Measurements from ENCODE around the gene CHERP.

Gene CHERP

GRCh38 chr19:16542910-16543472 is 754 bp upstream of the CHERP start:
- no peak for DNase-seq (ENCODE audit: low read depth in 2 of 2)

- DNase-seq (ENCODE audit: low read depth in 2 of 2): no peak
Measured at GRCh38 chr19:16541526-16542044, 652 bp downstream of the CHERP start.

GRCh38 chr19:16540948-16541347 is 1.3 kb downstream of the CHERP start:
- DNase-seq (ENCODE audit: low read depth in 2 of 2): no peak

GRCh38 chr19:16537111-16537510 is 5.1 kb downstream of the CHERP start:
- DNase-seq (ENCODE audit: low read depth in 2 of 2): no peak

GRCh38 chr19:16536130-16536529 is 6.1 kb downstream of the CHERP start:
- no peak for DNase-seq (ENCODE audit: low read depth in 2 of 2)

GRCh38 chr19:16535381-16535780 is 6.9 kb downstream of the CHERP start:
- DNase-seq (ENCODE audit: low read depth in 2 of 2): no peak

- no peak for DNase-seq (ENCODE audit: low read depth in 2 of 2)
Measured at GRCh38 chr19:16532440-16533234, 9.6 kb downstream of the CHERP start.

GRCh38 chr19:16531380-16531669 is 10.9 kb downstream of the CHERP start:
- DNase-seq (ENCODE audit: low read depth in 2 of 2): no peak

GRCh38 chr19:16530540-16531379 is 11.5 kb downstream of the CHERP start:
- no peak for DNase-seq (ENCODE audit: low read depth in 2 of 2)

GRCh38 chr19:16529466-16530144 is 12.6 kb downstream of the CHERP start:
- DNase-seq (ENCODE audit: low read depth in 2 of 2): no peak

GRCh38 chr19:16527971-16528521 is 14.2 kb downstream of the CHERP start:
- DNase-seq (ENCODE audit: low read depth in 2 of 2): peak; percentile 7 to 16

GRCh38 chr19:16527334-16527935 is 14.8 kb downstream of the CHERP start:
- no peak for DNase-seq (ENCODE audit: low read depth in 2 of 2)

GRCh38 chr19:16525751-16526481 is 16.3 kb downstream of the CHERP start:
- no peak for DNase-seq (ENCODE audit: low read depth in 2 of 2)

GRCh38 chr19:16524991-16525734 is 17.1 kb downstream of the CHERP start:
- no peak for DNase-seq (ENCODE audit: low read depth in 2 of 2)

GRCh38 chr19:16522559-16523377 is 19.5 kb downstream of the CHERP start:
- no peak for DNase-seq (ENCODE audit: low read depth in 2 of 2)

GRCh38 chr19:16521715-16522289 is 20.4 kb downstream of the CHERP start:
- no peak for DNase-seq (ENCODE audit: low read depth in 2 of 2)

- DNase-seq (ENCODE audit: low read depth in 2 of 2): no peak
Measured at GRCh38 chr19:16520986-16521624, 21.1 kb downstream of the CHERP start.

All from stimulated activated CD8-positive, alpha-beta memory T cell treated with anti-CD3 and anti-CD28 coated beads, Interleukin-2, amount 100 ng/mL, for 1 hour (primary cell).